Stimulated activated CD4-positive, alpha-beta T cell treated with anti-CD3 and anti-CD28 coated beads, Interleukin-1b, Interleukin-23, amount 100 ng/mL, for 24 hours (primary cell): ENCODE measurements around the gene ANKRD6.
"Not testable (repeated sequence)": the region's sequence is repeated elsewhere in the genome, so short reads cannot be mapped to it uniquely, and the experiment has no call there.

ENCODE experiments used
- DNase-seq, 4 experiments: peaks; one replicate each; pipeline ENCODE4 v3.0.0-alpha.2; 2020; ENCODE audit warnings: low read depth in 4 of 4, low spot score in 1 of 4

Gene ANKRD6

DNA sequence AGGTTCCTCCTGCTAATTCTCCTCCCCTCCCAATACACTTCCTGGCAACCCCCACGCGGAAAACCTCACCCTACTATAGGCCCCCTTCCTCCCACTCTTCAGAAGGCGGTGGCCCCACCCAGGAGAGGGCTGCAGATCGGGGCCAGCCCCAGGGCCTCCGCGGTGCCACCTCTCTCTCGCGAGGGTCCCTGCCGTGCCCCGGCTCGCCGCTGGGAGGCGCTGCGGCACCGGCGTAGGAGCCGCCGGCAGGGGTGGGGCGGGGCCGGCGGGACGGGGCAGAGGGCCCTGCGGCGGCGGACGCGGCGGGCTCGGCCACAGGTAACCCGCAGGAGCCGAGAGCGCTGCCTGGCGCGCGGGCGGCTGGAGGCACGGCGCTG lies at the start of gene ANKRD6:
TSS of gene ANKRD6 (plus strand) at position 278 of the 377 bp plus-strand sequence. CDS start 133,825 bp downstream, outside the sequence.
- peak; percentile 57 to 81 (median 76) for DNase-seq

DNA sequence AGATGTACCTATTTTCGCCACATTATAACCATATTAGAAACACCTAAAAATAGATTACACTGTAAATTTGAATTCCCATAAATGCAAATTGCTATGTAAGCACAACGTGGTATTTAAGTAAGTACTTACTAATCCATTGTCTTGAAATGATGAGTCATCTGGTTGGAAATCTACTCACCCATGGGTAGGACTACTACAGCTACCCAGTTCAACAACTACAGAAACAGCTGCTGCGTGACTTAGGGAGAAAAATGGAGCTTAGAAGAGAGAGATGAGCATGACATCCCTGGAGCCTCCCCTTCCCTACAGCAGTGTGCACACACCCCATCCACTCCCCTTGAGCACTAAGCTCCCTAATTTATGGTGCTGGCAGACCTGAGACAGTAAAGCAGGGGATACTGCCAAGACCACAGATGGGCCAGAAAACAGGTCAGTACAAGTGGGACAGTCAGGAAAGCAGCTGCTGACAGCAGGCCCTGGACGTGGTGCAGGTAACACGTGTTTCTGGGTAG lies 47.7 kb upstream of the ANKRD6 start:
- no peak for DNase-seq

DNA sequence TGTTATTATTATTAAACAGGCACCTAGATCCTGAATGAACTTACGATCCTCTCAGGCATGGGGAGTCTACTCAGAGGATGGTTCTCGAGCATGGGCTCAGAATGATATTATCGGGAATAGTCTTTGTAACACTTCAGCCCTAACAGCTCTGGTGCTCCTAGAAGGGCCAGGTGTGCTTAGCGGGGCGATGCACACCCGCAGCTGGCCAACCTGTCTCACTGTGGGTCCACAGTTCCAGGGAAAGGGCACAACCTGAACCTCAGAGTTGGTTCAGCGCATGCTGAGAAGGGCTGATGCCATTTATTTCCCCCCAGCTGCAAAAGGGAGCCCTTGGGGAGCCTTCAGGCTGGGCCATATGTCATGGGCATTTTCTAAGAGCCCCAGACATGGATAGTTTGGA lies 47.1 kb upstream of the ANKRD6 start:
- DNase-seq = no peak

DNA sequence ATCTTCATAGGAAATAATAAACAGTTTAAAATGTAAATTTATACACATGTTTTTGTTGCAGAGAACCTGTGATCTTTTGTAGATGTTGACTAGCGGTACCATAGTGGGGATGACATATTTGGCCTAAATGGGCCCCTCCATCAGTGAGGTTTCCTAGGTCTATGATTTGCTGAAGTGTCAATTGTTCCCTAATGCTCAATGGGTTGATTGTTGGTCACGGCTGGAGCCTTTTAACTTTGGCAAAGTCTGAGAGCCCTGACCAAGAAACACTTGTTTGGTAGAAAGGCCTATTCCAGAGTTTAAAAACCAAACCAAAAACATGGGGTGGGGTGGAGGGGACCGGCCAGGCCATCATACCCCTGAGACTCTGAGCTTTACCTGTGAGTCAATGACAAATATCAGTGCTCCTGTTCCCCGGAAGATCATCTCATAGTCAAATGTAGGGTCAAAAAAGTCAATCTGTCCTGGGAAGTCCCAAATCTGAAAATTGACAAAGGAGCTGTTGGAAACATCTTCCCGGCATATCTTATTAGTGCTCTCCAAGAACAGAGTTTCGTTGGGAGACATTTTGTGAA lies 45.9 kb upstream of the ANKRD6 start:
- no peak for DNase-seq

DNA sequence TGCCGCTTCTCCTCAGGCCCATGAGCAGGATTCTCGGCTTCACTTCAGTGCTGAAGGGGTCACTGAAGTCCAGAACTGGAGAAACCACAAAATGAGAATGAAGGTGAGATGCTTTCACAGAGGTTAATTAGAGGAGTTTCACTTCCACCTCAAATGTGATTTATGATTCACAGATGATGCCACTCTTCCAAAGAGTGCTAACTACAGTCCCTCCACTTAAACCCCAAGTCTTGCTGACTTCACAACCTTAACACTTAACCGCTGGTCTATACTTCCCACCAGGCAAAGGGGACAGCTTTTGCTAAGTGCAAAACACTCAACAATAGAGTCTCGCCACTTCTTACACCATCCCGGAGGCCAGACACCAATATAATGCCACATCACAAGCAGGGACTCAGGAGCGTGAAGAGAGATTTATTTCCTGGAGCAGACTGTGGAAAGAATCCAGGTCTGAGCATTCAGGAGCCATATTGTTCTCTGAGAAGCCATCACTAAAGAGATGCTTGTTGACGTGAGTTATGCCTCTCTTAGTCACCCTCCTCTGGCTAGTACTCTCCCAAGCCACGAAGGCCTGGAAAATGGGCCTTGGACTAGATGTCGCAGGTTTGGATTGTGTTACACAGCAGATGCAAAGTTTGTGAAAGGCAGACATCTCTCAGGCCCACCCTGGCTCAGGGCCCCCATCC lies 45.3 kb upstream of the ANKRD6 start:
- DNase-seq = no peak

DNA sequence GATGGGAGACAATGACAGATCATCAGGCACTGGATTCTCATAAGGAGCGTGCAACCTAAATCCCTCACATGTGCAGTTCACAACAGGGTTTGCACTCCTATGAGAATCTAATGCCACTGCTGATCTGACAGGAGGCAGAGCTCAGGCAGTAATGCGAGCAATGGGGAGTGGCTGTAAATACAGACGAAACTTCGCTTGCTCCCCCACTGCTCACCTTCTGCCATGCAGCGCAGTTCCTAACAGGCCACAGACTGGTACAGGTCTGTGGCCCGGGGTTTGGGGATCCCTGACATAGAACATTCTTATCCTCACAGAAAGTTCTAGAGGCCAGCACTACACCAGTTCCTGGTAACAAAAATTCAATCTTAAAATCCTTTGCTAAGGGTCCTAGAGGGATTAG lies 44.1 kb upstream of the ANKRD6 start:
- DNase-seq = no peak

DNA sequence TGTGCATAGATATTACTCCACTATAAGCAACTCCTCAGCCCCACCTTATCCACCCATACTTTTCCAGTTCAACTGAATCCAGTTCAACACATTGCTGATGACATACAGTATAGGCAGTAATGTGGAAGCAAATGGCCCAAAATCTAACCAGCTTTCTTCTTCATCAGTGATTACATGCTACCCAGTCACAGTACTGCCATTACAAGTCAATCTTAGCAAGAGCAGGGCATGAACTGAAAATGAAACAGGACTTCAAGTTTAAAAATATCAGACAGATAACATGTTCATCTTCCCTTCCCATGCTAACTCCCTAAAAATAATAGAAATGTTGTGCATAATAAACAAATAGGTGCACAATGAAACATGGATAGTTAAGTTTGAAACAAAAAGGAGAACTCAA lies 40.1 kb upstream of the ANKRD6 start:
- DNase-seq = no peak

DNA sequence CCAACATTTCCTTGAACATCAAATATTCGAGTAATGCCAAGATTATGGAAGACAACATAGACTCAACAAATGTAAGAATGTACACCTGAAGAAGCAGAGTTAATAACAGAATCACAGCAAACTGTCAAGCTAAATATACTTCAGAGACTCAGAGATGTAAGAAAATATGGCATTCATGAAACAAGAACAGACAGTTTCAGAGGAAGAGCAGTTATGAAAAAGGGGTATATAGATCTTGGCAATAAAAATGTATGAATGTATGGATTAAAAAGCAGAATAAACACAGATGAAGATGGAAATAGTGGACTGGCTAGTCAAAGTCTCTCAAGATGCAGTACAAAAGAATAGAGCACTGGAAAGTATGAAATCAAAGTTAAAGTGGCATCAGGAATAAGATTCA lies 39.3 kb upstream of the ANKRD6 start:
- DNase-seq = no peak

DNA sequence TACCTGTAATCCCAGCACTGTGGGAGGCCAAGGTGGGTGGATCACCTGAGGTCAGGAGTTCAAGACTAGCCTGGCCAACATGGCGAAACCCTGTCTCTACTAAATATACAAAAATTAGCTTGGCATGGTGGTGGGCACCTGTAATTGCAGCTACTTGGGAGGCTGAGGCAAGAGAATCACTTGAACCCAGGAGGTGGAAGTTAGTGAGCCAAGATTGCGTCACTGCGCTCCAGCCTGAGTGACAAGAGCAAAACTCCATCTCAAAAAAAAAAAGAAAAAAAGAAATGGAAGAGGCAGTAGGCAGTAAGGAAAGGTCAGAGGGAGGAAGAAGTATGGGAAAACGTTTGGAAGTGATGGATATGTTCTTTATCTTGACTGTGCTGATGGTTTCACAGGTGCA lies 35.1 kb upstream of the ANKRD6 start:
- not testable (repeated sequence) for DNase-seq

DNA sequence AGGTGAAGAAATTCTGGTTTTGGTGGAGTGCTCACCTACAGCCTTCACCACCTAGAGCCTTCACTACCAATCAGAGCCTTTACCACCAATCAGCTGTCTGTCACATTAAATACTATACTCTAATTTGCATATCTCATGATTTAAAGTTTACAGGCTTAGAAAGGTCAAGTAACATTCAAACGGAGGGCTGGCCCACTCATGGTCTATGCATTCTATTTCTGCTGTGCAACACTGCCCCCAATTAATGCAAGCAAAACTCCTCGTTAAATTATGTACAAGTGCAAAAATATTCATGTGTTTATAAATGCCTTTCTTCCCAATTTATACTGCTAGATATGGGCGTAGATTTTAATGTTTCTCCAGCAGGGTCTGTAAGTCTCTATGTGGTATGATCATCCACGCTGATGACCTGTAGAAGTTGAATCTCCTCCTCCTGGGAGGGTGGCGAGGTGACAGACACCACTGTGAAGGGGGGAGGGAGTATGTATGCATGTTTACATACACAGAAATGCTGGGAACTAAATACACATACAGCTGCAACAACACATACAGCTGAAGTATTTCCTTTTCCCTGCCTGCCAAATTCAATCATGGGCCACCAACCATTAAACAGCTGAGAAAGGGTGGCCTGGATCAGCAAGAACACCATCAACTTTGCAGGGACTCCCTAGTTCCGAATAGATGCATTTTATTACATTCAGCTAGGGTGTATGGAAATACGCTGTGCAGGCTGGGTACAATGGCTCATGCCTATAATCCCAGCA lies 34.0 kb upstream of the ANKRD6 start:
- no peak for DNase-seq

DNA sequence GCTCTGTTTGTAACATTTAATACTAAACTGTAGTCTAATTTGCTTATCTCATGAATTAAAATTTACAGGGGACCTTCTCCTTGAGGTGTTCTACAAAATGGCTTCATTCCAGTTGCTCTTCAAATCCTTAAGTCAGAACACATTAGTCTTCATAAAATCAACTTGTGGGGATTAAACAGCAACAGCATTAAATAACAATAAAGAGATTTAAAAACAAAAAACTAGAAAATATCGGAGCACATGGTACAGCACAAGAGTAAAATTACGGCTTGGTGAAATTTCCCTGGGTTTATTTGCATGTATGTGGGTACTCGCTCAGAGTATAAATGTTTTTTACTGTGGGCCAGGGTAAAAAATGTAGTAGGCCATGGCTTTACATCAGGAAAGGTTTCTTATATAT lies 32.9 kb upstream of the ANKRD6 start:
- no peak for DNase-seq

DNA sequence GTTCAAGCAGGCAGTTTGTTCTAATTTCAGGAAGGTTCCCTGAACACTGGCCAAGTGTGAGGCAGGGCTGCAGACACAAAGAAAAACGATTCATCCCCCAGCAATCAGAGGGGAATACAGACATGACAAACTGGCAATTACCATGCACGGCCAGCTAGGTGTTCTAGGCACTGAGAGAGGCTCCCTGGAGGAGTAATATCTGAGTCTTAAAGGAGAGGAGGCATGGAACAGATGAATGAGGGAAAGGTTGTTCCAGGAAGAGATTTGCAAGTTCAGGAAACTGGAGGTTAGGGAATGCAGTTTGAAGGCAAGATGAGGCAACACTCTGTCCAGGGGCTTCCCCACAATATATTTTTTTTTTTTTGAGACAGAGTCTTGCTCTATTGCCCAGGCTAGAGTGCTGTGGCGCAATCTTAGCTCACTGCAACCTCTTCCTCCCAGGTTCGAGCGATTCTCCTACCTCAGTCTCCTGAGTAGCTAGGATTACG lies 32.0 kb upstream of the ANKRD6 start:
- DNase-seq = no peak

DNA sequence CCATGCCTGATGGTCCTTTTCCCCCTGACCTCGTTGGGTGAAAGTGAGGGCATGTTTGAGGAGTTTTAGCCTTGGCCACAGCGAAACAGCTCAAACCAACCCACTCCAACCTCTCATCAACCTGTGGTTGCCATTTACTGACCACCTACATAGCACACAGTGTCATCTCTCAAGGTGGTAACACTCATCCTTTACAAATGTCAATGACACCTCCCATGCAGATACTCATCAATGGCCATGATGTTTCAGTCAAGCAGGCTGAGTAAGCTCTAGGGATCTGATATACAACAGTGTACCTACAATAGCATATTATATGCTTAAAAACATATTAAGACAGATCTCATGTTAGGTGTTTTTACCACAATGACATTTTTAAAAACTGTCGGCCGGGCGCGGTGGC lies 30.2 kb upstream of the ANKRD6 start:
- no peak for DNase-seq

DNA sequence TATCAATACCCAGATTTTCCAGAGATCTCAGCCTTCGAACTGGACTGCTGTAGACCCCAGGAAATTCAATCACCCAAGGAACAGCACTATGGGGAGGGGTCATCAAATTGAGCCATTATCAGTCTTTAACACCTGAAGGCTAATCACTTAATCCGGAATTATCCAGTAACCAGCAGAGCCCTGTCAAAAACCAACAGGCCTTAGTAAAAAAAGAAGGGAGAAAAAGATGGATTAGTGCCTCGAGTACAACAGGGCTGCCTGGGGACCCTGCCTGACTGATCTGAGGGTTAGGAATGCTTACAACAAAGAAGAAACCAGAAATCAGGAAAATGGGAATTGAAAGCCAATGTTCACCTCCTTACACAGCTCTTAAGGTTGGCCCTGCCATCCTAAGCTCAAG lies 28.4 kb upstream of the ANKRD6 start:
- DNase-seq = no peak

DNA sequence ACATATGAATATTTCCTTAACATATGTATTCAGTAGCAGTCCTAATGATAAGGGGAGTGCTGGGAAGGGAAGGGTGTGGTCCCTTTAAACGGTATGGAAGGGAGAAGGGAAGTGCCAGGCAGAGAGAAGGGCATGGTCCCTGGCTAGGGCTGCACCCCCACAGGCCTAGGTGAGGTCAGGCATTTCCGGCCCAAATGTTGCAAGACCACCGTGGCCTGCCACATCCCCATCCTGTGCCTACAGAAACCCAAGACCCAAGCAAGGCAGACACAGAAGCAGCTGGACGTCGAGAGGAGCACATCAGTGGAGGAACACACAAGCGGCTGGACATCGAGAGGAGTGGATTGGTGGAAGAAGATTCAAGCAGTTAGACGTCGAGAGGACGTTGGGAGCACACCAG lies 26.8 kb upstream of the ANKRD6 start:
- no peak for DNase-seq

DNA sequence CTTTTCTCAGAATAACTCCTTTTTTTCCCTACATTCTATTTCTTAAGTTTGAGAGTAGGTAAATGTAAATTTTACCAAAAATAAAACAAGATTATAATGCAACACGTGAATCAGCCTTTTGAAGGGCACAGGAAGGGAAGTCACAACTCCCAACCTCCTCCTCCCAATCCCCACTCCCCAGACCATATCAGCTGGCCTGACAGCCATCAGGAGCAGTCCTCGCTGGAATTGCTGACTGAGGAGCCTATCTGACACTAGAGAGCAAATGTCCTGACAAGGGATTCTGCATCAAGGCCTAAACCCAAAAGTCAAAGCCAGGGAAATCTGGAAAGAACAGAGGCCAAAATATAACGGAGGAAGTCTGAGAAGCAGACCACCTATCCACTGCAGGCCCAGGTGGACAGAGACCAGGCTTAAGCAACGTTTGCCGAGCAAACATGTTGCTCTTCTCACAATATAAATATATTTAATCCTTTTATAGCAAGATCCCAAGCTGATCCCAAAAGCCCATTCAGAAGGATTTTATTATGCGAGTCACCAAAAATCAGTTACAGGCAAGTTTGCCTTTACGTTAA lies 23.4 kb upstream of the ANKRD6 start:
- DNase-seq = no peak

DNA sequence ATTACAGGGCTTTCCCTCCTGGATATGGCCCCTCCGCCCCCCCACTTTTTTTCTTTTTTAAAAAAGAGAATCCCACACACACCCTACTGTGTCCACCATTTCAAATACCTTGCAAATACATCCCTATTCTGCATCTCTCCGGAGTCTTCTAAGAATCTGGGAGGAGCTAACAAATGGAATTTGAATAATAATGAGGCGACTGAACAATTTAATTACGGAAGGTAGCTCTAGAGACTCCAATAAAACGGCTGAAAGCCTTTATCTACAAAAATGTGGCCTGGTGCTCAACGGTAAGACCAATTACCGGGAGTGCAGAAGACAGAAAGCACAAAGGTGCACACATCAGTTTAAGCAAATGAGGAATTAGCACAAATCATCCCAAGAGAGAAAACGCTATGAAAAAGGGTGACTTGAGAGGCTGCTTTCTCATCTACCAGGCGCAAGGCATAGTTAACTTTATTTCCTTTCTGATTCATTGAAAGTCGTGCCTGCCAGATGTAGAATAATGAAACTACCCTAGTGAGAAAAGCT lies 22.7 kb upstream of the ANKRD6 start:
- no peak for DNase-seq

DNA sequence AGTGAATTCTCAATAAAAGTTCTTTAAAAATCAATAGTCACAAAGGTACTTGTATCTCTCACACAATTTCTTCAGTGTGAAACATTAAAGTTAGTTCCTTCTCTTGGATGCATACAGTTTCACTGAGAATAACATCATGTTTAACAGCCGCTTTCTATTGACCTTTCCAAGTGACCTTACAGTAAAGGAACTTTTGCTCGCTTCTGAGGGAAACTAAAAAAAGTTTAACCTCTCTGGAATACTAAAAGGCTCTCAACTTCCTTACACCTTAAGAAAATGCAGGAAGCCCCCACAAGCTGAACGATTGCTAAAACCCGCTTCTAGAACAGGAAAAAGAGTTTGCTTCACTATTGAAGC lies 22.2 kb upstream of the ANKRD6 start:
- no peak for DNase-seq

DNA sequence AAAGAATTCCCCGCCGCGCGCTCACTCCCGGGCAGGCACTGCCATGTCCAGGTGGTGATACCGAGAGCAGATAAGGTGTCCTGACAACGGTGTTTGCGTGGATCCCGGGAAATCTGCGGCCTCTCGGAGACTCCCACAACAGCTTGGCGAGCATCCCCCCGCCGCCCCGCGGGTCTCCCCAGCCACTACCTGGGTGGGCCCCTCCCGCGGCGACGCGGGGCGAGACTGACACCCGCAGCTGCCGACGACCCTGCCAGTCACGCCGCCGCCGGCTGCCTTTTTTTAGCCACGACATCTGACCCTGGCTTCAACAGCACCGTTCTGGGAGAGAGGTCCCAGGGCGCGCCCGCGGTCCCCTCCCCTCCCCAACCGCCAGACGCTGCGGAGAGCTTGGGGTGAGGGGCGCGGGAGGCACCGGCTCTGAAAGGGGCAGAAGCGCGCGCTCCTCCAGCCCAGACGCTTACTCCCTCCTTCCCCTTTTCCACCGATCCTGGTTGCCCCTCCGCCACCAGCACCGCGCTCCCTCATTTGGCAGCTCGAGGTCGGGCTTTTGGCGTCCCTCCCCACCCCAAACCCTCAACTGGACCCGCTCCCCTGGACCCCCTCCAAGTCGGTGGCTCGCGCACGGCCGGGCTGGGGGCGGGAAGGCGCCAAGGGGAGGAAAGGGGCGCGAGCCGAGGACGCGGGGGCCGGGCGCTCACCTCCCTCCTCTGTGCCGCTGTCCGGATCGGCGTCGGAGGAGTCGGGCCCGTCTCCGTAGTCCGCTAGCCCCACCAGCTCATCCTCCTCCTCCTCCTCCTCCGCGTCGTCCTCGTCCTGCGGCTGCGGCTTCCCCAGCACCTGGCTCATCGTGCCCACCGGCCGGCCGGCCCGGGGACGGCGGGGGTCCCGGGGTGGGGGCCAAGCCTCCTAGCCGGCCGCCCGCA lies 21.5 kb upstream of the ANKRD6 start:
- no peak for DNase-seq
